ENCODE measurements around the gene PROCA1.

- TF ChIP-seq, protein P1, sequence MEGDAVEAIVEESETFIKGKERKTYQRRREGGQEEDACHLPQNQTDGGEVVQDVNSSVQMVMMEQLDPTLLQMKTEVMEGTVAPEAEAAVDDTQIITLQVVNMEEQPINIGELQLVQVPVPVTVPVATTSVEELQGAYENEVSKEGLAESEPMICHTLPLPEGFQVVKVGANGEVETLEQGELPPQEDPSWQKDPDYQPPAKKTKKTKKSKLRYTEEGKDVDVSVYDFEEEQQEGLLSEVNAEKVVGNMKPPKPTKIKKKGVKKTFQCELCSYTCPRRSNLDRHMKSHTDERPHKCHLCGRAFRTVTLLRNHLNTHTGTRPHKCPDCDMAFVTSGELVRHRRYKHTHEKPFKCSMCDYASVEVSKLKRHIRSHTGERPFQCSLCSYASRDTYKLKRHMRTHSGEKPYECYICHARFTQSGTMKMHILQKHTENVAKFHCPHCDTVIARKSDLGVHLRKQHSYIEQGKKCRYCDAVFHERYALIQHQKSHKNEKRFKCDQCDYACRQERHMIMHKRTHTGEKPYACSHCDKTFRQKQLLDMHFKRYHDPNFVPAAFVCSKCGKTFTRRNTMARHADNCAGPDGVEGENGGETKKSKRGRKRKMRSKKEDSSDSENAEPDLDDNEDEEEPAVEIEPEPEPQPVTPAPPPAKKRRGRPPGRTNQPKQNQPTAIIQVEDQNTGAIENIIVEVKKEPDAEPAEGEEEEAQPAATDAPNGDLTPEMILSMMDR (IDR thresholded peaks at IDR 0.05): no peak
- no peak for TF ChIP-seq POLR2A (IDR thresholded peaks at IDR 0.05)
These were observed 23.6 kb upstream of the PROCA1 start for GRCh38 chr17:28735242-28735722.
